Kidney (tissue), 14 donors: ENCODE measurements around the gene MTG1. TPM values are rescaled to one million over a fixed set of nuclear protein-coding genes. Genes with fewer than 3 reads are reported as not detected.

Source experiments
- DNase-seq, 5 donors: peaks; one replicate each; pipeline ENCODE4 v3.0.0-alpha.2; 2013 to 2020
- FAIRE-seq: peaks from 2 replicates; lab custom pipeline; 2012; peaks lifted over from hg19 to GRCh38; lab: Jason Lieb, UNC
- H3K27ac ChIP-seq, 2 donors: one replicate each; pipeline ENCODE4 v1.7.0; 2013; ENCODE audit warnings: low read depth in 2 of 2, low read length in 2 of 2, inconsistent platforms in 1 of 2
- H3K27me3 ChIP-seq: one replicate; pipeline ENCODE4 v1.7.1; 2013; ENCODE audit warnings: low read length, inconsistent platforms; ENCODE audit not compliant: control insufficient read depth, insufficient read depth
- H3K36me3 ChIP-seq, 3 donors: one replicate each; pipeline versions ENCODE4 v1.7.0 to v1.7.1; 2013; ENCODE audit warnings: low read length in 3 of 3, control low read depth in 1 of 3, inconsistent platforms in 1 of 3; ENCODE audit not compliant: insufficient read depth in 3 of 3, control insufficient read depth in 2 of 3
- H3K4me1 ChIP-seq, 3 donors: one replicate each; pipeline versions ENCODE4 v1.7.0 to v1.7.1; 2013; ENCODE audit warnings: low read length in 3 of 3, inconsistent platforms in 1 of 3, low read depth in 1 of 3; ENCODE audit not compliant: control insufficient read depth in 2 of 3, insufficient read depth in 2 of 3
- H3K4me3 ChIP-seq, 3 donors: one replicate each; pipeline versions ENCODE4 v1.7.0 to v1.8.1; 2013; ENCODE audit warnings: low read length in 3 of 3, control low read depth in 1 of 3, inconsistent platforms in 1 of 3
- H3K9ac ChIP-seq, 3 donors: one replicate each; pipeline versions ENCODE4 v1.7.0 to v1.7.1; 2013; ENCODE audit warnings: low read length in 3 of 3, control low read depth in 1 of 3, inconsistent platforms in 1 of 3
- H3K9me3 ChIP-seq, 3 donors: one replicate each; pipeline versions ENCODE4 v1.7.0 to v1.7.1; 2013; ENCODE audit warnings: low read length in 3 of 3, control low read depth in 1 of 3, inconsistent platforms in 1 of 3; ENCODE audit not compliant: control insufficient read depth in 2 of 3, insufficient read depth in 1 of 3
- CTCF ChIP-seq: IDR thresholded peaks from 3 replicates; pipeline ENCODE4 v1.5.1; 2012; ENCODE audit warnings: mild to moderate bottlenecking, moderate library complexity, borderline replicate concordance; ENCODE audit not compliant: insufficient read depth; ENCODE audit errors: extremely low read depth
- intact Hi-C: fragments of 100-400 bp; cut with DNase I; formaldehyde crosslinking; loops from one replicate; pipeline ENCODE4 v1.11.1; 2022
- polyA plus RNA-seq: library from polyadenylated mRNA; stranded (reverse); fragments of 350-450 nt; fragmentation: Illumina TruSeq; extraction: RNeasy Lipid Tissue Mini Kit (QIAGEN cat#74804); gene quantifications from one replicate; pipeline ENCODE4 v1.2.3, GENCODE V29; 2014; ENCODE audit warnings: low read depth, low replicate concordance; ENCODE audit not compliant: insufficient read depth
- total RNA-seq: library from RNA; stranded (reverse); fragmentation: NEBNext Ultra II Directional; extraction: Animal tissue kit (Norgen Biotek cat#: 25700); gene quantifications from one replicate; pipeline ENCODE4 v1.2.1, GENCODE V29; 2021
- donor health status: control.
- donor health status: control.
- donor health status: control.
- donor health status: control.
- donor health status: control.
- donor health status: DM: yes; HTN: yes; CAD: no.
- donor health status: Normal renal cell carcinoma (clear cell type).

Gene MTG1
- total and polyA plus RNA-seq, 2 donors from 2014 or later: 51.1 to 68.5 TPM

GRCh38 chr10:133458710-133459453 is 64.9 kb downstream of the MTG1 start:
- Histone ChIP-seq H3K27ac (no peak overlapping the region), H3K9ac (no peak overlapping the region), H3K27me3 (no peaks in the 10 kb centered on the region), H3K4me1 (no peaks in the 10 kb centered on the region), H3K4me3 (no peak overlapping the region), H3K9me3 (no peaks in the 10 kb centered on the region), H3K36me3 (no peaks in the 10 kb centered on the region)
- FAIRE-seq: no peak
- DNase-seq: peak in 1 of 5 donors; percentile 62
- intact Hi-C loops: no loop called here
- TF ChIP-seq CTCF: no peak

DNA sequence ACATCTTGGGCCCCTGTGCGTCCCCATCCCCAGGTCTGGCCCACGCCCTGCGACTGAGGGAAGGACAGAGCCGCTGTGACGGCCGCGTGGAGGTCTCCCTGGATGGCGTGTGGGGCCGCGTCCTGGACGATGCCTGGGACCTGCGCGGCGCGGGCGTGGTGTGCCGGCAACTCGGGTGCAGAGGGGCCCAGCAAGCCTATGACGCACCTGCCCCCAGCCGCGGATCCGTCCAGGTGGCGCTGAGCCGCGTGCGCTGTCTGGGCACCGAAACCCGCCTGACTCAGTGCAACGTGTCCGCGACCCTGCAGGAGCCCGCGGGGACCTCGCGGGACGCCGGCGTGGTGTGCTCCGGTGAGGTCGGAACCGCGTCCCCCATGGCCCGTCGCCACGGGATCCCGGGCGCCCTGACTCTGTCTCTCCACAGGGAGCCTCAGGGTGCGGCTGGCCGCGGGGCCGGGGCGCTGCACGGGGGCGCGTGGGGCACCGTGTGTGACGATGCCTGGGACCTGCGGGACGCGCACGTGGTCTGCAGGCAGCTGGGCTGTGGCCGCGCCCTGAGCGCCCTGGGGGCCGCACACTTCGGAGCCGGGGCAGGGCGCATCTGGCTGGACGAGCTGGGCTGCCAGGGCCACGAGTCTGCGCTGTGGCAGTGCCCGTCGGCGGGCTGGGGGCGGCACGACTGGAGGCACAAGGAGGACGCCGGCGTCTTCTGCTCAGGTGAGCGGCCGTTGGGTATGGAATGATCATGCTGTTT is 65.7 kb downstream of the MTG1 start:
- FAIRE-seq (no peak), DNase-seq (peak in 1 of 5 donors; percentile 65)
- intact Hi-C loops: no loop called here
- Histone ChIP-seq H3K9ac (no peak overlapping the region), H3K4me3 (no peak overlapping the region), H3K4me1 (no peaks in the 10 kb centered on the region), H3K36me3 (no peaks in the 10 kb centered on the region), H3K27me3 (no peaks in the 10 kb centered on the region), H3K27ac (no peak overlapping the region), H3K9me3 (no peaks in the 10 kb centered on the region)
- no peak for TF ChIP-seq CTCF

DNA sequence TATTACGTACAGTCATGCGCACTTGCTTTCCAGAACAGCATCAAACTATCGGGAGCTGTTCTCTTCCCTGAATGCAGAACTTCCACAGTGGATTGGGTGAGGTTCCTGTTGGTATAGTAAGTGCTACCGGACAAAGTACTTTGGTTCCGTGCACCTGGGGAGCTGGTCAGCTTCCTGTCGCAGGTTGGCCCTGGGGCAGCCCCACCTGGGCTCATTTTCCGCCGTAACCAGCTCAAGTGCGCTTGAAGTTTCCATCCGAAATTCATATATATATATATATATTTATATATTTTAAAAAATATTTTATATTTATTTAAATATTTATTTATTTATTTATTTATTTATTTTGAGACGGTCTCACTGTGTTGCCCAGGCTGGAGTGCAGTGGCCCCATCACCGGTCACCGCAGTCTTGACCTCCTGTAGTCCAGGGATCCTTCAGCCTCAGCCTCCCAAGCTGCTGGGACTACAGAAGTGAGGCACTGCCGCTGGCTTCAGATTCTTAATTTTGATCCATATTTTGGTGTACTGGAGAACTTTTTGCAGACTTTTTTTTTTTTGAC is 66.3 kb downstream of the MTG1 start:
- Histone ChIP-seq H3K4me1 (no peaks in the 10 kb centered on the region), H3K27me3 (no peaks in the 10 kb centered on the region), H3K9me3 (no peaks in the 10 kb centered on the region), H3K9ac (no peak overlapping the region), H3K36me3 (no peaks in the 10 kb centered on the region), H3K27ac (no peak overlapping the region), H3K4me3 (no peak overlapping the region)
- intact Hi-C loops: no loop called here
- DNase-seq (no peak), FAIRE-seq (no peak)
- TF ChIP-seq CTCF: no peak
